ENCODE data around the gene ARFGAP3. TPM values are rescaled to one million over a fixed set of nuclear protein-coding genes. Genes with fewer than 3 reads are reported as not detected.

ARFGAP3 gene
- total RNA-seq, 1 donor from 2014 or later, result 80.8 TPM

DNA sequence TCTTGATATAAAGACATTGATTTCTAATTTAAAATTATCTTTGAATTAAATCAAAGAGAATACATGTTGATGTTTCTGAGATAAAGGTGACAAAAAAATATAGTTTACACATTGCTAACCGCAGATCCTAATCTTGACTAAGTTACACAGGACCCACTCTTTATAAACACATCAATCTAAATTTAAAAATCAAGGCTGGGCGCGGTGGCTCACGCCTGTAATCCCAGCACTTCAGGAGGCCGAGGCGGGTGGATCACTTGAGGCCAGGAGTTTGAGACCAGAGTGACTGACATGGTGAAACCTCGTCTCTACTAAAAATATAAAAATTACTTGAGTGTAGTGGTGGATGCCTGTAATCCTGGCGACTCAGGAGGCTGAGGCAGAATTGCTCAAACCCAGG, 1.9 kb downstream of the ARFGAP3 start:
- TF ChIP-seq, protein P1, sequence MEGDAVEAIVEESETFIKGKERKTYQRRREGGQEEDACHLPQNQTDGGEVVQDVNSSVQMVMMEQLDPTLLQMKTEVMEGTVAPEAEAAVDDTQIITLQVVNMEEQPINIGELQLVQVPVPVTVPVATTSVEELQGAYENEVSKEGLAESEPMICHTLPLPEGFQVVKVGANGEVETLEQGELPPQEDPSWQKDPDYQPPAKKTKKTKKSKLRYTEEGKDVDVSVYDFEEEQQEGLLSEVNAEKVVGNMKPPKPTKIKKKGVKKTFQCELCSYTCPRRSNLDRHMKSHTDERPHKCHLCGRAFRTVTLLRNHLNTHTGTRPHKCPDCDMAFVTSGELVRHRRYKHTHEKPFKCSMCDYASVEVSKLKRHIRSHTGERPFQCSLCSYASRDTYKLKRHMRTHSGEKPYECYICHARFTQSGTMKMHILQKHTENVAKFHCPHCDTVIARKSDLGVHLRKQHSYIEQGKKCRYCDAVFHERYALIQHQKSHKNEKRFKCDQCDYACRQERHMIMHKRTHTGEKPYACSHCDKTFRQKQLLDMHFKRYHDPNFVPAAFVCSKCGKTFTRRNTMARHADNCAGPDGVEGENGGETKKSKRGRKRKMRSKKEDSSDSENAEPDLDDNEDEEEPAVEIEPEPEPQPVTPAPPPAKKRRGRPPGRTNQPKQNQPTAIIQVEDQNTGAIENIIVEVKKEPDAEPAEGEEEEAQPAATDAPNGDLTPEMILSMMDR (IDR thresholded peaks at IDR 0.05), result no peak
- Mint-ChIP-seq H3K36me3 (ENCODE audit: low read depth) (no peaks in the 10 kb centered on the region), H3K4me1 (ENCODE audit: low read depth) (peaks cover 32% of the 10 kb centered on the region), H3K9me3 (ENCODE audit: low read depth) (no peaks in the 10 kb centered on the region), H3K4me3 (ENCODE audit: unreplicated experiment) (peak overlapping the region; percentile 66), H3K27ac (ENCODE audit: unreplicated experiment) (peak overlapping the region; percentile 97), H3K27me3 (ENCODE audit: low read depth) (no peaks in the 10 kb centered on the region)
- DNase-seq (ENCODE audit: low spot score), result no peak

DNA sequence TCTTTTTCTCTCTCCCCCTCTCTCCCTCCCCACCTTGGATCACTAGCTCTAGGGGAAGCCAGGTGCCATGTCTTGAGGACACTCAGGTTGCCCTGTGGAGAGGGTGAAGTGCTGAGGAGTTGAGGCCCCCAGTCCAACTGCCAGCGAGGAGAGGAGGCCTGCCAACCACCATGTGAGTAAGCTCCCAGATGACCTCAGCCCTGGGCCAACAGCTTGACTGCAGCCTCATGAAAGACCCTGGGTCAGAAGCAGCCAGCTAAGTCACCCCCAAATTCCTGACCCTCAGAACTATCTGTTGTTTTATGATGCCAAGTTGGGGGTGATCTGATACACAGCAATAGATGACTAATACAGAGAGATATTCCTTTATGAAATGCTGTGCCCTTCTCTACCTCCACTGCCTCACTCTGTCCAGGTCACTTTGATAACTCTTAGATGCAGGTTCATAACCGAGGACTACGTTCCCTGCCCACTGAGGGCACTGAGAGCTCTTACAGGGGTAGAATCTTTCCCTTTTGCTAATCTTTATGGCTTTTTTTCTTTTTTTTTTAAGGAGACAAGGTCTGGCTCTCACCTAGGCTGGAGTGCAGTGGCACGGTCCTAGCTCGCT, 8.0 kb downstream of the ARFGAP3 start:
- Mint-ChIP-seq H3K4me3 (ENCODE audit: unreplicated experiment) (no peak overlapping the region), H3K27me3 (ENCODE audit: low read depth) (no peaks in the 10 kb centered on the region), H3K9me3 (ENCODE audit: low read depth) (no peaks in the 10 kb centered on the region), H3K4me1 (ENCODE audit: low read depth) (peaks cover 27% of the 10 kb centered on the region), H3K27ac (ENCODE audit: unreplicated experiment) (no peak overlapping the region), H3K36me3 (ENCODE audit: low read depth) (peaks cover 14% of the 10 kb centered on the region)
- TF ChIP-seq, protein P1 (IDR thresholded peaks at IDR 0.05), result no peak
- DNase-seq (ENCODE audit: low spot score), result no peak

GRCh38 chr22:42847110-42847509, 10.0 kb downstream of the ARFGAP3 start:
- TF ChIP-seq, protein P1 (IDR thresholded peaks at IDR 0.05), result no peak
- no peaks in the 10 kb centered on the region for H3K27me3 Mint-ChIP-seq (ENCODE audit: low read depth)
- H3K9me3 Mint-ChIP-seq (ENCODE audit: low read depth), result no peaks in the 10 kb centered on the region
- H3K36me3 Mint-ChIP-seq (ENCODE audit: low read depth), result peaks cover 24% of the 10 kb centered on the region
- H3K4me3 Mint-ChIP-seq (ENCODE audit: unreplicated experiment), result no peak overlapping the region
- H3K4me1 Mint-ChIP-seq (ENCODE audit: low read depth), result peaks cover 42% of the 10 kb centered on the region
- DNase-seq (ENCODE audit: low spot score), result no peak
- H3K27ac Mint-ChIP-seq (ENCODE audit: unreplicated experiment), result peak overlapping the region; percentile 17

DNA sequence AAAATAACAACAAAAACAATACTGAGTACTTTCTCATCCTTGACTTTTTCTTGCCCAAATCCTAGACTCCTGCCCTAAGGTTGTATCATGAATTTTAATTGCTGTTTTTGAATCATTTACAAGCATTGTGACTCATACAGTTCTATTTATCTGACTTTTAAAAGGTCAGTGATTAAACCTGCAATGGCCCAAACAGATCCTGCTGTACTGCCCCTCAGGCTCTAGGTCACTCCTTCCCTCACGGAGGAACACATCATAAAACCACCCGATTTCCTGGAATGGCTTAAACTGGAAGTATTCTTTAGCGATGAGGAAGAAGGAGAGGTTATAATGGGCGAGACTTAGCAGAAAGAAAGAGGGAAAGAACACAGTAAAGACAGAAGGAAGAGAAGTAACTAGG, 12.3 kb downstream of the ARFGAP3 start:
- Mint-ChIP-seq H3K36me3 (ENCODE audit: low read depth) (peaks cover 35% of the 10 kb centered on the region), H3K4me3 (ENCODE audit: unreplicated experiment) (no peak overlapping the region), H3K9me3 (ENCODE audit: low read depth) (no peaks in the 10 kb centered on the region), H3K27ac (ENCODE audit: unreplicated experiment) (no peak overlapping the region), H3K4me1 (ENCODE audit: low read depth) (peaks cover 48% of the 10 kb centered on the region), H3K27me3 (ENCODE audit: low read depth) (no peaks in the 10 kb centered on the region)
- DNase-seq (ENCODE audit: low spot score), result no peak
- TF ChIP-seq, protein P1 (IDR thresholded peaks at IDR 0.05), result no peak

GRCh38 chr22:42842658-42843370, 14.3 kb downstream of the ARFGAP3 start:
- peaks cover 37% of the 10 kb centered on the region for H3K4me1 Mint-ChIP-seq (ENCODE audit: low read depth)
- no peak for DNase-seq (ENCODE audit: low spot score)
- no peaks in the 10 kb centered on the region for H3K9me3 Mint-ChIP-seq (ENCODE audit: low read depth)
- TF ChIP-seq, protein P1 (IDR thresholded peaks at IDR 0.05), result no peak
- no peak overlapping the region for H3K27ac Mint-ChIP-seq (ENCODE audit: unreplicated experiment)
- H3K27me3 Mint-ChIP-seq (ENCODE audit: low read depth), result no peaks in the 10 kb centered on the region
- peaks cover 36% of the 10 kb centered on the region for H3K36me3 Mint-ChIP-seq (ENCODE audit: low read depth)
- H3K4me3 Mint-ChIP-seq (ENCODE audit: unreplicated experiment), result no peak overlapping the region
